HG03520 (cell line): ENCODE measurements around the gene DCXR.

Experiments used
- ATAC-seq: cut with Tn5 transposase; IDR thresholded peaks from one replicate; pipeline ENCODE4 v1.9.1; 2021; ENCODE audit warnings: mild to moderate bottlenecking, moderate library complexity; ENCODE audit not compliant: unreplicated experiment

DCXR gene

DNA sequence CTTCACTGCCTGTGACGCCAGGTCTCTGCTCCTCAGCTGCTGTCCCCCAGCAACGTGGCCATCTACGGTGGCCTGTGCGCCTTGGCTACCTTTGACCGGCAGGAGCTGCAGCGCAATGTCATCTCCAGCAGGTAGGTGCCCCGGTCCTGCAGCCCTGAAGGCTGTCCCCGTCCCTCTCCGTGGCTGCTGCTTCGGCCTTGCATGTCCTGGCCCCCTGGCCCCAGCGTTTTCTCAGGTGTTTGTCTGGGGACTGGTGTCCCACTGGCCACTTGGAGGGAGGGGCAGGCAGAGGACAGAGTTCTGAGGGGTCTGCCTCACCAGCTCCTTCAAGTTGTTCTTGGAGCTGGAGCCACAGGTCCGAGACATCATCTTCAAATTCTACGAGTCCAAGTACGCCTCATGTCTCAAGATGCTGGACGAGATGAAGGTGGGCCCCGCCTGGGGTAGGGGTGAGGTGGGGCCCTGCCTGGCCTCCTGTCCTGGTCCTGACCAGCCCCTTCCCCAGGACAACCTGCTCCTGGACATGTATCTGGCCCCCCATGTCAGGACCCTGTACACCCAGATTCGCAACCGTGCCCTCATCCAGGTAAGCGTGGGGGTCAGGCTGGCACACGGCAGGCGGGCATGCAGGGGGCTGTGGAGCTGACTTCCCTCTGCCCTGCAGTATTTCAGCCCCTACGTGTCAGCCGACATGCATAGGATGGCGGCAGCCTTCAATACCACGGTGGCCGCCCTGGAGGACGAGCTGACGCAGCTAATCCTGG is 18.6 kb upstream of the DCXR start:
- no peak for ATAC-seq

DNA sequence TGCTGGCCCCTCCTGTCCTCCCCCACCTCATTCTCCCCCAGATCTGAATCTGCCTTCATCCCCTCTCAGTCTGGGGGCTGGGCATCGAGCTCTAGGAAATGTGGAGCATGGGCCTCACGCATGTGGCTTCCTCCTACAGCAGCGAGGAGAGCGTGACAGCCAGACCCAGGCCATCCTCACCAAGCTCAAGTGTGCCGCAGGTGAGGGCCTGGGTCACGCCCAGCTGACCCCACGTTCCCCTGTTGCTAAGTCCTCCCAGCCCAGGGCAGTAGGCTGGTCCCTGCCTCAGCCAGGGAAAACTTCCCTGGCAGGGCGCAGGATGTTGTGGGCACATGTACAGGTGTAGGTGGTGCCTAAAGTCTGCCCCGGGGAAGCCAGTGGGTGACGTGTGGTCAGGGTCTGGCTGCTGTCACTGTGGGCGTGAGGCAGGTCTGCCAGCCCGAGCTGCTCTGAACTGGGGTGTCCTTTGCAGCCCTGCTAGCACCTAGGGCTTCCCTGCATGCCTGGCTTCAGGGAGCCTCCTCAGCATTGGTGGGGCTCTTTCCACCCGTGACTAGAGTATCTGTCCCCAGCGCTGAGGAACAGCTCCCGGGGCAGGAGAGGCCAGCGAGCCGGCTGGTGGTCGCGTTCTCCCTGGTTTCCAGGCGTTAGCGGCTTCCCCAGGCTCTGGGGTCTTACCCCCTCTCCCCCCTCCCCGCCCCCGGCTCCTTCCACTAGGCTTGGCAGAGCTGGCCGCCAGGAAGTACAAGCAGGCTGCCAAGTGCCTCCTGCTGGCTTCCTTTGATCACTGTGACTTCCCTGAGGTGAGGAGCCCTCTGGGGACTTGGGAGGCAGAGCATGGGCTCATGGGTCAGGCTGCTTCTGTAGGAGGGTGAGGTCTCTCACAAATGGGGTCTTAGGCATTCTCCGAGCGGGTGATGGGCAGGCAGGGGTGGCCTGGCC is 17.8 kb upstream of the DCXR start:
- no peak for ATAC-seq

DNA sequence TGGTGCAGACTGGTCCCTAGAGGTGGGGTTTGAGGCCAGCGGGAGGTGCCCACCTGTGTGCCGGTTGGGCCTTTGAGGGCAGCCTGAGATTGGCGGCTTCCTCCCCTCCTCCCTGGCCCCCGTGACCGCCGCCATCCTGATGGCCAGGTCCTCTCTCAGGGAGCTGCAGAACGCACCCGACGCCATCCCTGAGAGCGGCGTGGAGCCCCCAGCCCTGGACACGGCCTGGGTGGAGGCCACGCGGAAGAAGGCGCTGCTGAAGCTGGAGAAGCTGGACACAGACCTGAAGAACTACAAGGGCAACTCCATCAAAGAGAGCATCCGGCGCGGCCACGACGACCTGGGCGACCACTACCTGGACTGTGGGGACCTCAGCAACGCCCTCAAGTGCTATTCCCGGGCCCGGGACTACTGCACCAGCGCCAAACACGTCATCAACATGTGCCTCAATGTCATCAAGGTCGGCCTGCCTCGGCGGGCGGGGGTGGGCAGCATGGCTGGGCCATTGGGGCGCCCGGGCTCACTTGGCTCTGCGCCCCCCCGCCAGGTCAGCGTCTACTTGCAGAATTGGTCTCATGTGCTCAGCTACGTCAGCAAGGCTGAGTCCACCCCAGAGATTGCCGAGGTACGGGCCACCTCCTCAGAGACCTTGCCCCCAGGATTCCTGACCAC is 17.0 kb upstream of the DCXR start:
- no peak for ATAC-seq

DNA sequence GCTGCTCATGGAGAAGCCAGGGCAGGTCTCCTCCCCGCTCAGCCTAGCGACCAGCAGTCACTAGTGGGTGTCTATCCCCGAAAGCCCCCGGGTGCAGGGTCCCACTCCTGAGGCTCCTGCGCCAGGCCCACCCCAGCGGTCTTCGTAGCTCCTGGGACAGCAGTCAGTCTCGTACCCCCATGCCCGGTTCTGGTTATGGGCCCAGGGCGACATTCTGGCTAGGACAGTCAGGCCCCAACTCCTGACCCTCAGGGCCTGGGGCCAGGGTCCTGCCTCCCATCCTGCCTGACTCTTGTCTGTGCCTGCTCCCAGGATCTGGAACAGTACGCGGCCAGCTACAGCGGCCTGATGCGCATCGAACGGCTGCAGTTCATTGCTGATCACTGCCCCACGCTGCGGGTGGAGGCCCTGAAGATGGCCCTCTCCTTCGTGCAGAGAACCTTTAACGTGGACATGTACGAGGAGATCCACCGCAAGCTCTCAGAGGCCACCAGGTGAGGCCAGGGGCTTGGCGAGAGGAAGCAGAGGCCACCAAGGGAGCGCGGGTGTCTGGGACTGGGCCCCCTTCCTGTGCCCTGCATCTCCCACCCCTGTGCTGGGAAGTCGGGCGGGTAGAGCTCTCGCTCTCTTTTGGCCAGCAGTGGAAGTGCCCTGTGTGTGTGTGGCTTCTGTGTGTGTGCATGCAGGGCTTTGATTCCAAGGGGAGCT is 16.2 kb upstream of the DCXR start:
- no peak for ATAC-seq

GRCh38 chr17:82053130-82053529 is 15.6 kb upstream of the DCXR start:
- no peak for ATAC-seq

DNA sequence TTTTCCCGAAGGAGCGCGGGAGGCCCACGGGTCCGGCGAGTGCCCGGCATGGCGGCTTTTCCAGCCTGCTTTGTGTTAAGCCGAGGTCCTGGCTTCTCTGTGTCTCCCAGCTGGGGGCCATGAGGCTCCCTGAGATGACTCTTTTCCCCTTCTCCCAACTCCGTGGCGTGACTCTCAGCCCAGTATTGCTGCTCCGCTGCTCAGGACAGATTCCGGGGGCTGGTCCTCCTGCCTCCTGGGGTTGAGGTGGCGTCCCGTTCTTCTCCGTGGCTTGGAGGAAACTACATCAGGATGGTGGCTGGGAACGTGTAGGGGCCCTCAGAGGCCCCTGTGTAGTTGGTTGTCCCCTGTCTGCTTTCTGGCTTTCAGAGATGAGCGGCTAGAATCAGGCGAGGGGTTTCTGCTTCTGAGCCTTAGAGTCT is 15.2 kb upstream of the DCXR start:
- no peak for ATAC-seq

DNA sequence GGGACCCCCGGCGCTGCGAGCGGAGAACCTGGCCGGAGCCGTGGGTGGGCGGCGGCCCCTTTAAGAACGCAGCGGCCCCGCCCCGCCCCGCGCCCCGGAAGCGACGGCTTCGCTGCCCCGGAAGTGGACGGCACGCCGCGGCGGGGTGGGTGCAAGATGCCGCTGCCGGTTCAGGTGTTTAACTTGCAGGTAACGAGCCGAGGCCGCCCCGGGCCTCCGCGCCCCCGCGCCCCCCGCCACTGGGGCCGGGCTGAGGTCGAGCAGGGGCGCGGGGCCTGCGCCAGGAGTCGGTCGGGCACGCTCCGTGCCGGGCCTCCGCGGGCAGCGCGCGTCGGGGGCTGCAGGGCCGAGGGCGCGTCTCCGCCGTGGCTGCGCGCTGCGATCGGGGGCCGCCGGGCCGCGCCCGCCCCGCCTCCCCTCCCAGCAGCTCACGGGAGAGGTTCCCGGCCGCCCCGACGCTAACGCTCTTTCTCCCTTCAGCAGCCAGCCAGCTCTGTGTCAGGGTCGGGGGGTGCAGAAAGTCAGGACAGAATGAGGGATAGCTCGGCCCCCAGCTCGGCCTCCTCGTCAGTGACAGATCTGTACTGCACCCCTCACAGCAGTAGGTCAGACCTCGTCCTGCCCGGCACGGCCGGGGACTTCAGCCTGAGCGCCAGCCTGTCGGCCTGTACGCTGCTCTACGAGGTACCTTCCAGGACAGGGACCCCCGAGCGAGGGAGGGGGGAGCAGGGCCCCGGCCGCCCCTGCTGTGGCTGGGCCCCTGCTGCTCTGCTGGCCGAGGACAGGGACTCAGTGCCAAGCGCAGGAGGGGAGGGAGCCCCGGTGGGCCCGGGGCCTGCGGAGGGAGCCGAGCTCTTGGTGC is 14.5 kb upstream of the DCXR start, which contains the start of the genes GPS1 and RFNG:
GPS1 (plus strand) TSS at position 123 of the 862 bp plus-strand sequence; CDS start at position 157, 34 bp downstream.
RFNG (minus strand) TSS at position 36 of the 862 bp plus-strand sequence. CDS start 45 bp downstream, outside the sequence.
- no peak for ATAC-seq

DNA sequence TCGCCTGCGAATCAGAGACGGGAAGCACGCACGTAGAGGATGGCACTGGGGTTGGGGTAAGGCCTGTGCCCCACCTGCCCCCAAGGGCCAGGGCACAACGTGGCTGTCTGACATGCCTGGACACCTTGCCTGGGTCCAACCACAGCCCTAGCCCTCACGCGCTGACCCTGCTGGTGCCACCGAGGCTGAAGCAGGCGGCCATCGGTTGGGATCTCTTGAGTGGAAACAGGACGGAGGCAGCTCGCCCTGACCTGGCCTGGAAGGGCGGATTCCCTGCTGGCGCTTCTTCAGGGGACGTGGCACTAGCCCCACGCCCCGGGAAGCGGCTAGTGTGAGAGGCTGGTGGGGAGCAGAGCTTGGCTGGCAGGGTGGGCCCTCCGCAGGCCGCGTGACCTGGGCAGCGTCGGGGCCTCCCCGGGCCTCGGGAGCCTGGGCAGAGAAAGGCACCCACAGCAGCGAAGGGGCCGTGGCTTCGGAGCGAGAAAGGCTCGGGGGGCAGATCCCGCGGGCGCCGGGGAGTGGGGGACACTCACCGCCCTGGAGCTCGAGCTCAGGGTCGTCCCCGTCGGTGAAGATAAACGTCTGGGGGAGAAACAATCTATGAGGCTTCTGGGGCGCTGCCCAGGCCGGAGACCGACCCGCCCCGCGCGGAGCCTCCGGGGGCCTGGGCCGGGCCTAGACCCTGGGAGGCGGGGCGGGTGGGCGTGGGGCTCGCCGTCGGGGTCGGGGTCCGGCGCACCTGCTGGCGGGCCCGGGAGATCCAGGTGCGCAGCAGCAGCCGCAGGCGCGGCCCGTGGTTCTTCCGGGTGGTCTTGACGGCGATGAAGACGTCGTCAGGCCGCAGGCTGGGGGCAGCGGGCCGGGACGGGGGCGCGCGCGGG is 13.5 kb upstream of the DCXR start:
- ATAC-seq = no peak

DNA sequence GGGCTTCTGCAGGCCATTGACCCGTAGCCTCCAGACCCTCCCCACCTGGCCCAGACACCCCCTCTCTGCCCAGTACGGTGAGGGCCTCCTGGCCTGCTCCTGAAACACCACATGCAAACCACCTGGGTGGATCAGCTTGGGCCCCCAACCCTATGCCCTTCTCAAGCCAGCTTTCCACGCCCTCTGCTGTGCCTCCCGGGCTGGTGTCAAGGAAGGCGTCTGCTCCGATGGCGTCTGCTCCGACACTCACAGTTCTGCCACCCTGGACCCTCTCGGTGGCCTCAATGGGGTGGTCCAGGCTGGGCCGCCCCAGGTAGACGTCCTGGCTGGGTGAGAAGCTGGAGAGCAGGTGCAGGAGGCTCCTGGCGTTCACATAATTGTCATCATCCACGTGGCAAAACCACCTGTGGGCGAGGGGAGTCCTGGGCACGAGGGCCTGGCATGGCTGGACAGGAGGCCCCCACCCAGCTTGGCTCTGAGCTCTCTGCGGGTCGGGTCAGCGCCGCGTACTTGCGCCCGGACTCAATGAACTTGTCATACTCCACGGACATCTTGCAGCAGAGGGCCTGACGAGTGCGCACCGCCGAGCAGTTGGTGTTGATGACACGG is 12.8 kb upstream of the DCXR start:
- ATAC-seq = no peak

- no peak for ATAC-seq
Observed at GRCh38 chr17:82049521-82049971, 12.0 kb upstream of the DCXR start.

GRCh38 chr17:82049106-82049505 is 11.6 kb upstream of the DCXR start:
- no peak for ATAC-seq

DNA sequence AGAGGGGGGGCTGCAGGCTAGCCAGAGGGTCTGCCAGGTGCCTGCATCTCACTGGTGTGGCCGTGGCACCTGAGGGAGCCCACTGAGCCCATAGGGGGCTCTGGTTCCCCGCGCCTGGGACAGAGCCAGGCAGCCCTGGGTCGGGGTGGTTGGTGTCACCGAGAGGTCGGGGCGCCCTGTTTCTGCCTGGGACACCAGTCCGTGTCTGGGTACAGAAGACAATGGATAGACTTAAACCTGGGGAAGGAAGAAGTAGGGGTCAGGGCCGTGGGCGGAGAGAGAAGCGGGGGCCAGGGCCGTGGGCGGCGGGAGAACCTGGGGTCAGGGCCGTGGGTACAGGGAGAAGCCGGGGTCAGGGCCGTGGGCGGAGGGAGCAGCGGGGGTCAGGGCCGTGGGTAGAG is 11.1 kb upstream of the DCXR start:
- ATAC-seq = no peak

- no peak for ATAC-seq
Observed at GRCh38 chr17:82047914-82048570, 10.5 kb upstream of the DCXR start.

GRCh38 chr17:82047379-82047778 is 9.9 kb upstream of the DCXR start:
- no peak for ATAC-seq

DNA sequence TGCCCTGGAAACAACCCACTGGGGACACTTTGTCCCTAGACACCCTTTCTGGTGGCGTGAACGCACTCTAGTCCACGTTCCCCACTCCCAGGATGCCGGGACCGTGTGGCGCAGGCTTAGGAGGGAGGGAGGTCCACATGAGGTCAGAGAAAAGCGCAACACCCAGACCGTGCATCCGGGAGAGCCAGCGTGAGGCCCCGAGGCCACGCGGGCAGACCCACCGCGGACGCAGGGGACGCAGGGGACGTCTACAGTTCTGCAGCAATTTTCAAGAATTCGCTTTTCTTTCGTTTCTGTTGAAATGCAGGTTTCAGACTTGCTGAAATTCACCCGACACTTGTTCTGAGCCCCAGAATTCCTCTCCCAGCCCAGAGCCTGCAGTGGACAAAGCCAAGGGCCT is 9.4 kb upstream of the DCXR start:
- ATAC-seq = no peak

DNA sequence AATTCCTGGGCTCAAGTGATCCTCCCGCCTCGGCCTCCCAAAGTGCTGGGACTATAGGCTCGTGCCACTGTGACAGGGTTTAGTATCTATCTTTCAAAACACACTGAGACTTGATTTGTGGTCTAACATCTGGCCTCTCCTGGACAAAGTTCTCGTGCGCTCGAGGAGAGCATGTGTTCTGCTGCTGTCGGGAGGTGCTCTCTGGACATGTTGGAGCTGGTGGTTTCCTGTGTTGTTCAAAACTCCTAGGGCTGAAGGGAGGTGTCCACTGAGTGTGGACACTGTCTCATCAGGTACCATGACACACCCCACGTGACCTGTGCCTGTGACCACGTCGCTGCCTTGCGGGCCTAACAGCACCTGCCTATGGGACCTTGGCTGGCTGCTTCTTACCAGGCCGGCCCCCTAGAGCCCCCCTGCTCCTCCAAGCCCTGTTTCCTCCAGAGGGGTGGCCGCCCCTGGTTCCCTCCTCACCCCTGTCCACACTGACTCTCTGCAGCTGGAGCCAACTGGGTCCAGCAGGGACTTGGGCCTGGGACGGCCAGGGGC is 8.5 kb upstream of the DCXR start:
- ATAC-seq = no peak

DNA sequence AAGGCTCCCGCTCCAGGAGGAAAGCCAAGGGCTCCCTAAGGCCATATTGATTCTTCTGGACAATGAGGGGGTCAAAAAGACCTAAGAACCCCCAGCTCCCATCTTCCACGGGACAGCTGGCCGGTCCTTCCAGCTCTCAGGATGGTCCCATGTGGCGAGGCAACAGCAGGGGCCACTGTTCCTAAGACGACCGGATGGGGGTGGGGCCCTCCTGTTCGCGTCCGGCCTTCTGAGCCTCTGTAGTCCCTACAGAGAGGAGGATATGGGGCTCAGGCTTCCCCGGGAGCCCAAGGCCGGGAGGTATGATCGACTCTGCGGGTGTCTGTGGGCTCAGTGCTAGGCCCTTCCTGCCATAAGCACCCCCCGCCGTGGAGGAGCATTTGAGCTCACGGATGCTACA is 6.0 kb upstream of the DCXR start:
- no peak for ATAC-seq
